GM23338 (cell line): ENCODE results near the gene CYYR1.

Source experiments
- POLR2AphosphoS5 ChIP-seq: IDR thresholded peaks from 2 replicates; pipeline ENCODE4 v1.6.1; 2016; ENCODE audit warnings: antibody characterized with exemption, low read depth
- TF ChIP-seq, protein P1 (sequence below), 2 experiments: fragments of 200-600 bp in 1 of 2; sonication (generic) in 1 of 2; conservative IDR thresholded peaks; 2 replicates each; pipeline versions ENCODE4 v1.5.1 to v1.6.1; 2016 to 2017; ENCODE audit warnings: antibody characterized with exemption in 2 of 2, low read depth in 2 of 2, mild to moderate bottlenecking in 2 of 2, moderate library complexity in 1 of 2

DNA sequence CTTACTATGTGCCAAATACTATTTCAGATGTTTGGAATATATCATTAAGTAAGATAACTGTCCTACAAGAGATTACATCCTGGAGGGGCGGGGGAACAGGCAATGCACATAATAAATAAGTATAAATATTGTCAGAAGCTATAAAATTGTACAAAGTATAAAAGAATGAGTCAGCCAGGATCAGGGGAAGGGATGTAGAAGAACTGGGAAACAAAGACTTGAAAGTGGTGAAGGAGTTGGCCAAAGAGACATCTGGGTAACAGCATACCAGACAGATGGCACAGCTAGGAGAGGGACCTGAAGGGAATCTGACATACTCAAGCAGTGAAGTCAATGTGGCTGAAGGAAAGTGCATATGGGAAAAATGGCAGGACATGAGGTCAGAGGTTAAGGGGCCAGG is 53.9 kb downstream of the CYYR1 start:
- TF ChIP-seq, protein P1, sequence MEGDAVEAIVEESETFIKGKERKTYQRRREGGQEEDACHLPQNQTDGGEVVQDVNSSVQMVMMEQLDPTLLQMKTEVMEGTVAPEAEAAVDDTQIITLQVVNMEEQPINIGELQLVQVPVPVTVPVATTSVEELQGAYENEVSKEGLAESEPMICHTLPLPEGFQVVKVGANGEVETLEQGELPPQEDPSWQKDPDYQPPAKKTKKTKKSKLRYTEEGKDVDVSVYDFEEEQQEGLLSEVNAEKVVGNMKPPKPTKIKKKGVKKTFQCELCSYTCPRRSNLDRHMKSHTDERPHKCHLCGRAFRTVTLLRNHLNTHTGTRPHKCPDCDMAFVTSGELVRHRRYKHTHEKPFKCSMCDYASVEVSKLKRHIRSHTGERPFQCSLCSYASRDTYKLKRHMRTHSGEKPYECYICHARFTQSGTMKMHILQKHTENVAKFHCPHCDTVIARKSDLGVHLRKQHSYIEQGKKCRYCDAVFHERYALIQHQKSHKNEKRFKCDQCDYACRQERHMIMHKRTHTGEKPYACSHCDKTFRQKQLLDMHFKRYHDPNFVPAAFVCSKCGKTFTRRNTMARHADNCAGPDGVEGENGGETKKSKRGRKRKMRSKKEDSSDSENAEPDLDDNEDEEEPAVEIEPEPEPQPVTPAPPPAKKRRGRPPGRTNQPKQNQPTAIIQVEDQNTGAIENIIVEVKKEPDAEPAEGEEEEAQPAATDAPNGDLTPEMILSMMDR (conservative IDR thresholded peaks at IDR 0.05; ENCODE audit: low read depth in 2 of 2), result no peak
- no peak for TF ChIP-seq POLR2AphosphoS5
